Naive thymus-derived CD4-positive, alpha-beta T cell (primary cell): Measurements from ENCODE around the gene CCDC148. TPM values are rescaled to one million over a fixed set of nuclear protein-coding genes. Genes with fewer than 3 reads are reported as not detected.

Experiments
- ATAC-seq: fragments of 150-1000 bp; cut with Tn5 transposase; 2 replicates; pipeline ENCODE4 v1.10.0; 2021; ENCODE audit warnings: mild to moderate bottlenecking, moderate library complexity
- CTCF ChIA-PET: fragments of 350-600 bp; sonication (Branson Sonifier 250); formaldehyde crosslinking; loops from one replicate; lab custom pipeline; 2021; ENCODE audit warnings: antibody characterized with exemption; lab: Charles Lee
- POLR2A ChIA-PET: fragments of 350-600 bp; sonication (Branson Sonifier 250); formaldehyde crosslinking; loops from one replicate; lab custom pipeline; 2021; ENCODE audit warnings: antibody characterized with exemption, inconsistent platforms; lab: Charles Lee
- DNase-seq, 9 donors: peaks; one replicate each; pipeline versions ENCODE4 v3.0.0 to v3.0.0-alpha.2; 2020 to 2022; ENCODE audit warnings: mixed read lengths in 1 of 9
- H3K27ac ChIP-seq: one replicate; pipeline ENCODE4 v1.7.0; 2013; ENCODE audit warnings: mild to moderate bottlenecking, low read depth, low read length, moderate library complexity
- H3K27me3 ChIP-seq, 2 donors: one replicate each; pipeline ENCODE4 v1.7.0; 2013; ENCODE audit warnings: low read length in 2 of 2, mild to moderate bottlenecking in 2 of 2, moderate library complexity in 2 of 2; ENCODE audit not compliant: control insufficient read depth in 2 of 2, insufficient read depth in 2 of 2
- H3K36me3 ChIP-seq, 3 experiments: 1 replicate in 2 of 3; 2 replicates in 1 of 3; pipeline ENCODE4 v1.7.0; 2013; ENCODE audit warnings: low read length in 3 of 3, mild to moderate bottlenecking in 3 of 3, moderate library complexity in 1 of 3; ENCODE audit not compliant: insufficient read depth in 3 of 3, control insufficient read depth in 2 of 3
- H3K4me1 ChIP-seq, 2 donors: one replicate each; pipeline ENCODE4 v1.7.0; 2013; ENCODE audit warnings: low read length in 2 of 2, mild to moderate bottlenecking in 2 of 2, moderate library complexity in 1 of 2; ENCODE audit not compliant: control insufficient read depth in 2 of 2, insufficient read depth in 2 of 2
- H3K4me3 ChIP-seq: 2 replicates; pipeline ENCODE4 v1.7.0; 2013; ENCODE audit warnings: mild to moderate bottlenecking, low read length
- H3K9me3 ChIP-seq, 3 experiments: 1 replicate in 2 of 3; 2 replicates in 1 of 3; pipeline ENCODE4 v1.7.0; 2013; ENCODE audit warnings: low read length in 3 of 3; ENCODE audit not compliant: control insufficient read depth in 2 of 3
- H3K27ac Mint-ChIP-seq, 9 donors: one replicate each; pipeline ENCODE4 v1.8.0; 2020 to 2022; ENCODE audit warnings: mixed read lengths in 9 of 9, mild to moderate bottlenecking in 8 of 9, moderate library complexity in 5 of 9, inconsistent platforms in 2 of 9
- H3K27me3 Mint-ChIP-seq, 5 donors: one replicate each; pipeline ENCODE4 v1.8.0; 2021 to 2022; ENCODE audit warnings: mixed read lengths in 5 of 5, mild to moderate bottlenecking in 1 of 5
- H3K36me3 Mint-ChIP-seq, 5 donors: one replicate each; pipeline ENCODE4 v1.8.0; 2020 to 2022; ENCODE audit warnings: mixed read lengths in 5 of 5, mild to moderate bottlenecking in 3 of 5, inconsistent platforms in 1 of 5
- H3K4me1 Mint-ChIP-seq, 7 donors: one replicate each; pipeline ENCODE4 v1.8.0; 2020 to 2022; ENCODE audit warnings: mixed read lengths in 7 of 7, mild to moderate bottlenecking in 3 of 7, inconsistent platforms in 1 of 7
- H3K4me3 Mint-ChIP-seq, 10 donors: one replicate each; pipeline ENCODE4 v1.8.0; 2020 to 2022; ENCODE audit warnings: mild to moderate bottlenecking in 10 of 10, mixed read lengths in 10 of 10, moderate library complexity in 6 of 10, inconsistent platforms in 2 of 10
- H3K9me3 Mint-ChIP-seq, 11 donors: one replicate each; pipeline ENCODE4 v1.8.0; 2020 to 2022; ENCODE audit warnings: mixed read lengths in 11 of 11, mild to moderate bottlenecking in 4 of 11, inconsistent platforms in 1 of 11, moderate library complexity in 1 of 11
- intact Hi-C, 2 donors: fragments of 100-400 bp; cut with micrococcal nuclease; formaldehyde crosslinking; loops; one replicate each; pipeline ENCODE4 v1.15.1; 2023
- polyA plus RNA-seq, 2 donors: library from polyadenylated mRNA; unstranded; fragments of 300-500 nt; fragmentation: Illumina TruSeq; gene quantifications; one replicate each; pipeline ENCODE4 v1.2.3, GENCODE V29; 2021
- total RNA-seq, 6 experiments: library from RNA in 5 of 6; stranded (reverse) in 5 of 6; gene quantifications; 1 replicate in 5 of 6; 2 replicates in 1 of 6; pipeline ENCODE4 v1.2.3 and lab custom pipeline; 2021 to 2026

The CCDC148 gene
- total and polyA plus RNA-seq, 7 experiments from 2014 or later: 0.14 to 0.54 TPM; not detected in 5

- Mint-ChIP-seq H3K4me1 (peaks cover 0 to 7% (median 5%) of the 10 kb centered on the region in 7 donors), H3K4me3 (no peak overlapping the region), H3K27me3 (peaks cover 2 to 14% (median 6%) of the 10 kb centered on the region in 5 donors), H3K9me3 (no peaks in the 10 kb centered on the region), H3K27ac (no peak overlapping the region), H3K36me3 (no peaks in the 10 kb centered on the region)
- ChIA-PET POLR2A (no interaction called here), CTCF (no interaction called here)
- Histone ChIP-seq H3K27me3 (no peaks in the 10 kb centered on the region), H3K9me3 (no peaks in the 10 kb centered on the region), H3K4me3 (no peak overlapping the region), H3K27ac (no peak overlapping the region), H3K4me1 (no peaks in the 10 kb centered on the region), H3K36me3 (no peaks in the 10 kb centered on the region)
- no peak for ATAC-seq
- DNase-seq: no peak
- intact Hi-C loops: no loop called here
Measured at GRCh38 chr2:158388159-158388558, 68.4 kb downstream of the CCDC148 start.

GRCh38 chr2:158385646-158386045 lies 70.9 kb downstream of the CCDC148 start:
- Histone ChIP-seq H3K9me3 (no peaks in the 10 kb centered on the region), H3K27me3 (no peaks in the 10 kb centered on the region), H3K36me3 (no peaks in the 10 kb centered on the region), H3K27ac (no peak overlapping the region), H3K4me3 (no peak overlapping the region), H3K4me1 (no peaks in the 10 kb centered on the region)
- ChIA-PET POLR2A (no interaction called here), CTCF (no interaction called here)
- Mint-ChIP-seq H3K27ac (no peak overlapping the region), H3K4me3 (no peak overlapping the region), H3K27me3 (peaks cover 2 to 14% (median 9%) of the 10 kb centered on the region in 5 donors), H3K4me1 (no peaks in the 10 kb centered on the region), H3K36me3 (no peaks in the 10 kb centered on the region), H3K9me3 (peaks cover 0 to 2% (median 0%) of the 10 kb centered on the region in 11 donors)
- ATAC-seq (no peak), DNase-seq (no peak)
- intact Hi-C loops: no loop called here

GRCh38 chr2:158381978-158382377 lies 74.6 kb downstream of the CCDC148 start:
- H3K9me3 Mint-ChIP-seq: peaks cover 0 to 2% (median 0%) of the 10 kb centered on the region in 11 donors
- Histone ChIP-seq H3K27me3 (no peaks in the 10 kb centered on the region), H3K4me3 (no peak overlapping the region), H3K4me1 (no peaks in the 10 kb centered on the region), H3K27ac (no peak overlapping the region), H3K9me3 (no peaks in the 10 kb centered on the region), H3K36me3 (no peaks in the 10 kb centered on the region)
- H3K36me3 Mint-ChIP-seq: no peaks in the 10 kb centered on the region
- intact Hi-C loops: no loop called here
- H3K27me3 Mint-ChIP-seq: peaks cover 2 to 14% (median 6%) of the 10 kb centered on the region in 5 donors
- no peak overlapping the region for H3K27ac Mint-ChIP-seq
- ChIA-PET CTCF (no interaction called here), POLR2A (no interaction called here)
- no peak for DNase-seq
- H3K4me1 Mint-ChIP-seq: no peaks in the 10 kb centered on the region
- H3K4me3 Mint-ChIP-seq: no peak overlapping the region
- ATAC-seq: no peak

- ATAC-seq (no peak), DNase-seq (no peak)
- intact Hi-C loops: no loop called here
- CTCF ChIA-PET: no interaction called here
- Histone ChIP-seq H3K4me1 (no peaks in the 10 kb centered on the region), H3K4me3 (no peak overlapping the region), H3K9me3 (no peaks in the 10 kb centered on the region), H3K27ac (no peak overlapping the region), H3K36me3 (no peaks in the 10 kb centered on the region), H3K27me3 (no peaks in the 10 kb centered on the region)
- Mint-ChIP-seq H3K4me1 (no peaks in the 10 kb centered on the region), H3K36me3 (no peaks in the 10 kb centered on the region), H3K4me3 (no peak overlapping the region), H3K9me3 (peaks cover 0 to 2% (median 0%) of the 10 kb centered on the region in 11 donors), H3K27ac (no peak overlapping the region), H3K27me3 (peaks cover 0 to 18% (median 5%) of the 10 kb centered on the region in 5 donors)
- POLR2A ChIA-PET: no interaction called here
Measured at GRCh38 chr2:158381205-158381604, 75.3 kb downstream of the CCDC148 start.

GRCh38 chr2:158380746-158381145 lies 75.8 kb downstream of the CCDC148 start:
- intact Hi-C loops: no loop called here
- Histone ChIP-seq H3K4me1 (no peaks in the 10 kb centered on the region), H3K4me3 (no peak overlapping the region), H3K27me3 (no peaks in the 10 kb centered on the region), H3K9me3 (no peaks in the 10 kb centered on the region), H3K27ac (no peak overlapping the region), H3K36me3 (no peaks in the 10 kb centered on the region)
- H3K4me3 Mint-ChIP-seq: no peak overlapping the region
- DNase-seq (no peak), ATAC-seq (no peak)
- H3K4me1 Mint-ChIP-seq: no peaks in the 10 kb centered on the region
- CTCF ChIA-PET: no interaction called here
- no peaks in the 10 kb centered on the region for H3K36me3 Mint-ChIP-seq
- no peak overlapping the region for H3K27ac Mint-ChIP-seq
- POLR2A ChIA-PET: no interaction called here
- peaks cover 0 to 2% (median 0%) of the 10 kb centered on the region in 11 donors for H3K9me3 Mint-ChIP-seq
- H3K27me3 Mint-ChIP-seq: peaks cover under 1 to 18% (median 5%) of the 10 kb centered on the region in 5 donors

- H3K9me3 Mint-ChIP-seq: peaks cover 0 to 2% (median 0%) of the 10 kb centered on the region in 11 donors
- H3K36me3 Mint-ChIP-seq: no peaks in the 10 kb centered on the region
- DNase-seq (no peak), ATAC-seq (no peak)
- no peak overlapping the region for H3K27ac Mint-ChIP-seq
- H3K4me1 ChIP-seq: no peaks in the 10 kb centered on the region
- H3K27me3 Mint-ChIP-seq: peaks cover 5 to 18% (median 9%) of the 10 kb centered on the region in 5 donors
- no peak overlapping the region for H3K4me3 Mint-ChIP-seq
- H3K27ac ChIP-seq: no peak overlapping the region
- H3K4me3 ChIP-seq: no peak overlapping the region
- H3K27me3 ChIP-seq: no peaks in the 10 kb centered on the region
- no peaks in the 10 kb centered on the region for H3K4me1 Mint-ChIP-seq
- no peaks in the 10 kb centered on the region for H3K36me3 ChIP-seq
- ChIA-PET CTCF (no interaction called here), POLR2A (no interaction called here)
- no peaks in the 10 kb centered on the region for H3K9me3 ChIP-seq
- intact Hi-C loops: no loop called here
Measured at GRCh38 chr2:158378926-158379325, 77.6 kb downstream of the CCDC148 start.

GRCh38 chr2:158366342-158366741 lies 90.2 kb downstream of the CCDC148 start:
- DNase-seq: no peak
- Mint-ChIP-seq H3K9me3 (peaks cover 0 to 17% (median 3%) of the 10 kb centered on the region in 11 donors), H3K36me3 (no peaks in the 10 kb centered on the region), H3K27me3 (no peaks in the 10 kb centered on the region), H3K27ac (no peak overlapping the region), H3K4me1 (no peaks in the 10 kb centered on the region), H3K4me3 (no peak overlapping the region)
- Histone ChIP-seq H3K27me3 (no peaks in the 10 kb centered on the region), H3K4me1 (no peaks in the 10 kb centered on the region), H3K9me3 (no peaks in the 10 kb centered on the region), H3K27ac (no peak overlapping the region), H3K4me3 (no peak overlapping the region), H3K36me3 (no peaks in the 10 kb centered on the region)
- ChIA-PET CTCF (no interaction called here), POLR2A (no interaction called here)
- intact Hi-C loops: no loop called here
- ATAC-seq: no peak
